GM23338 (cell line): Measurements from ENCODE around the gene MMP27. TPM values are rescaled to one million over a fixed set of nuclear protein-coding genes. Genes with fewer than 3 reads are reported as not detected.

ENCODE experiments used
- ATAC-seq: fragments of 200-7000 bp; cut with Tn5 transposase; 3 replicates; pipeline ENCODE4 v1.9.1; 2020
- DNase-seq: peaks from one replicate; pipeline ENCODE4 v3.0.0-alpha.2; 2015; ENCODE audit warnings: low spot score
- H2AFZ ChIP-seq: fragments of 200-600 bp; sonication (generic); 2 replicates; pipeline ENCODE4 v1.8.0; 2016; ENCODE audit warnings: antibody characterized with exemption, mild to moderate bottlenecking, moderate library complexity
- H3F3A ChIP-seq: fragments of 200-600 bp; sonication (generic); replicated peaks from 2 replicates; pipeline ENCODE4 v1.8.0; 2017; ENCODE audit warnings: antibody characterized with exemption, mixed run types, low read depth
- H3K27ac ChIP-seq: fragments of 200-600 bp; sonication (generic); 2 replicates; pipeline ENCODE4 v1.6.1; 2016; ENCODE audit warnings: low read depth
- H3K27me3 ChIP-seq: fragments of 200-600 bp; sonication (generic); 2 replicates; pipeline ENCODE4 v1.8.0; 2016; ENCODE audit warnings: mild to moderate bottlenecking, mixed run types, moderate library complexity; ENCODE audit not compliant: insufficient read depth
- H3K36me3 ChIP-seq: fragments of 200-600 bp; sonication (generic); 2 replicates; pipeline ENCODE4 v1.8.0; 2016; ENCODE audit warnings: mild to moderate bottlenecking; ENCODE audit not compliant: insufficient read depth
- H3K4me1 ChIP-seq: fragments of 200-600 bp; sonication (generic); 2 replicates; pipeline ENCODE4 v1.8.0; 2016; ENCODE audit warnings: mild to moderate bottlenecking, moderate library complexity; ENCODE audit not compliant: insufficient read depth
- H3K4me2 ChIP-seq: fragments of 200-600 bp; sonication (generic); 2 replicates; pipeline ENCODE4 v1.7.1; 2017; ENCODE audit warnings: mixed run types
- H3K4me3 ChIP-seq: fragments of 200-600 bp; sonication (generic); 2 replicates; pipeline ENCODE4 v1.6.1; 2016; ENCODE audit warnings: mixed run types
- H3K79me2 ChIP-seq: fragments of 200-600 bp; sonication (generic); replicated peaks from 2 replicates; pipeline ENCODE4 v1.8.0; 2017; ENCODE audit warnings: mild to moderate bottlenecking; ENCODE audit not compliant: insufficient read depth
- H3K9me2 ChIP-seq: fragments of 200-600 bp; sonication (generic); 2 replicates; pipeline ENCODE4 v1.8.0; 2017; ENCODE audit not compliant: insufficient read depth
- H4K20me1 ChIP-seq: fragments of 200-600 bp; sonication (generic); replicated peaks from 2 replicates; pipeline ENCODE4 v1.8.0; 2017; ENCODE audit warnings: mild to moderate bottlenecking; ENCODE audit not compliant: insufficient read depth
- H3K27ac Mint-ChIP-seq: 2 replicates; pipeline ENCODE4 v1.8.0; 2020; ENCODE audit warnings: inconsistent platforms, mild to moderate bottlenecking, moderate library complexity, mixed read lengths
- H3K27me3 Mint-ChIP-seq: 3 replicates; pipeline ENCODE4 v1.8.0; 2022; ENCODE audit warnings: low read depth, mild to moderate bottlenecking, moderate library complexity, mixed read lengths, inconsistent platforms; ENCODE audit not compliant: insufficient read depth, poor library complexity
- H3K36me3 Mint-ChIP-seq: 3 replicates; pipeline ENCODE4 v1.8.0; 2021; ENCODE audit warnings: low read depth, mild to moderate bottlenecking, inconsistent platforms, moderate library complexity, mixed read lengths
- H3K4me1 Mint-ChIP-seq: 3 replicates; pipeline ENCODE4 v1.8.0; 2020; ENCODE audit warnings: mild to moderate bottlenecking, inconsistent platforms, mixed read lengths
- H3K4me3 Mint-ChIP-seq: 3 replicates; pipeline ENCODE4 v1.8.0; 2021; ENCODE audit warnings: moderate library complexity, mild to moderate bottlenecking, inconsistent platforms, mixed read lengths
- H3K9me3 Mint-ChIP-seq: 3 replicates; pipeline ENCODE4 v1.8.0; 2020; ENCODE audit warnings: moderate library complexity, mild to moderate bottlenecking, inconsistent platforms, mixed read lengths
- NANOG ChIP-seq: IDR thresholded peaks from 2 replicates; pipeline ENCODE4 v1.6.1; 2016; ENCODE audit warnings: antibody characterized with exemption, borderline replicate concordance
- STAT1 ChIP-seq: IDR thresholded peaks from one replicate; pipeline ENCODE4 v1.6.1; 2016; ENCODE audit warnings: antibody characterized with exemption; ENCODE audit not compliant: unreplicated experiment
- polyA plus RNA-seq: library from polyadenylated mRNA; unstranded; fragments of >200 nt; fragmentation: Nextera tagmentation; extraction: Ambion mirVana; gene quantifications from 2 replicates; pipeline ENCODE4 v1.2.1, GENCODE V29; 2016
- total RNA-seq: library from RNA; depleted of rRNA; stranded (reverse); fragments of >200 nt; shearing (Covaris generic); gene quantifications from 2 replicates; pipeline ENCODE4 v1.2.3, GENCODE V29; 2014
- TF ChIP-seq, protein P1 (sequence below): fragments of 250-450 bp; sonication (Bioruptor Pico); IDR thresholded peaks from 2 replicates; pipeline ENCODE4 v1.5.0; 2020; ENCODE audit warnings: mild to moderate bottlenecking, moderate library complexity
- TF ChIP-seq, protein P2 (sequence below), 2 experiments: fragments of 200-600 bp in 1 of 2; sonication (generic) in 1 of 2; conservative IDR thresholded peaks; 2 replicates each; pipeline versions ENCODE4 v1.5.1 to v1.6.1; 2016 to 2017; ENCODE audit warnings: antibody characterized with exemption in 2 of 2, low read depth in 2 of 2, mild to moderate bottlenecking in 2 of 2, moderate library complexity in 1 of 2

MMP27 gene
- total and polyA plus RNA-seq, 2 experiments from 2014 or later: not detected

DNA sequence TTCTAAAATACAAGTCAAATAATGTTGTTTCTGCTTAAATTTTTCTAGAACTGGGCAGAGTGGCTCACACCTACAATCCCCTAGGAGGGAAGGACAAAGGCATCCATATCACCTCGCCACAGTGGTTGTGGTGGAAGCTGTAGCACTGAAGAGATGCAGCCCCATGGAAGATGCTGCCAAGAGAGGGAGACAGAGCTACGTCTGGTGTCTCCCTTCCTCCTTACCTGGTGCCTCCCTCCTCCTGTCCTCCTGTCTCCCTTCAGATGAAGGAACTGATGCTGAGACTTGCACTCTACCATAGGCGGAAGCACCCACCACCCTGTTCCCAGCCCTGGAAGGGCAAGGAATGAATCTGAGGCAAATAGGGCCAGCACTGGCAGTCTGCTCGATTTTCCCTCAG, 22.3 kb downstream of the MMP27 start:
- Histone ChIP-seq H3K79me2 (no peaks in the 10 kb centered on the region), H3K27ac (no peak overlapping the region), H3K4me3 (no peak overlapping the region), H3F3A (no peaks in the 10 kb centered on the region), H3K27me3 (no peaks in the 10 kb centered on the region), H4K20me1 (no peaks in the 10 kb centered on the region), H3K4me1 (peaks cover 13% of the 10 kb centered on the region; the same call in 1 of the 2 replicates), H2AFZ (no peak overlapping the region), H3K9me2 (no peaks in the 10 kb centered on the region), H3K36me3 (no peaks in the 10 kb centered on the region), H3K4me2 (no peak overlapping the region)
- Mint-ChIP-seq H3K9me3 (peaks cover 8% of the 10 kb centered on the region), H3K4me3 (no peak overlapping the region), H3K4me1 (peaks cover 31% of the 10 kb centered on the region), H3K27me3 (no peaks in the 10 kb centered on the region), H3K36me3 (peaks cover 6% of the 10 kb centered on the region; the same call in 1 of the 3 replicates), H3K27ac (no peak overlapping the region)
- TF ChIP-seq, protein P1, sequence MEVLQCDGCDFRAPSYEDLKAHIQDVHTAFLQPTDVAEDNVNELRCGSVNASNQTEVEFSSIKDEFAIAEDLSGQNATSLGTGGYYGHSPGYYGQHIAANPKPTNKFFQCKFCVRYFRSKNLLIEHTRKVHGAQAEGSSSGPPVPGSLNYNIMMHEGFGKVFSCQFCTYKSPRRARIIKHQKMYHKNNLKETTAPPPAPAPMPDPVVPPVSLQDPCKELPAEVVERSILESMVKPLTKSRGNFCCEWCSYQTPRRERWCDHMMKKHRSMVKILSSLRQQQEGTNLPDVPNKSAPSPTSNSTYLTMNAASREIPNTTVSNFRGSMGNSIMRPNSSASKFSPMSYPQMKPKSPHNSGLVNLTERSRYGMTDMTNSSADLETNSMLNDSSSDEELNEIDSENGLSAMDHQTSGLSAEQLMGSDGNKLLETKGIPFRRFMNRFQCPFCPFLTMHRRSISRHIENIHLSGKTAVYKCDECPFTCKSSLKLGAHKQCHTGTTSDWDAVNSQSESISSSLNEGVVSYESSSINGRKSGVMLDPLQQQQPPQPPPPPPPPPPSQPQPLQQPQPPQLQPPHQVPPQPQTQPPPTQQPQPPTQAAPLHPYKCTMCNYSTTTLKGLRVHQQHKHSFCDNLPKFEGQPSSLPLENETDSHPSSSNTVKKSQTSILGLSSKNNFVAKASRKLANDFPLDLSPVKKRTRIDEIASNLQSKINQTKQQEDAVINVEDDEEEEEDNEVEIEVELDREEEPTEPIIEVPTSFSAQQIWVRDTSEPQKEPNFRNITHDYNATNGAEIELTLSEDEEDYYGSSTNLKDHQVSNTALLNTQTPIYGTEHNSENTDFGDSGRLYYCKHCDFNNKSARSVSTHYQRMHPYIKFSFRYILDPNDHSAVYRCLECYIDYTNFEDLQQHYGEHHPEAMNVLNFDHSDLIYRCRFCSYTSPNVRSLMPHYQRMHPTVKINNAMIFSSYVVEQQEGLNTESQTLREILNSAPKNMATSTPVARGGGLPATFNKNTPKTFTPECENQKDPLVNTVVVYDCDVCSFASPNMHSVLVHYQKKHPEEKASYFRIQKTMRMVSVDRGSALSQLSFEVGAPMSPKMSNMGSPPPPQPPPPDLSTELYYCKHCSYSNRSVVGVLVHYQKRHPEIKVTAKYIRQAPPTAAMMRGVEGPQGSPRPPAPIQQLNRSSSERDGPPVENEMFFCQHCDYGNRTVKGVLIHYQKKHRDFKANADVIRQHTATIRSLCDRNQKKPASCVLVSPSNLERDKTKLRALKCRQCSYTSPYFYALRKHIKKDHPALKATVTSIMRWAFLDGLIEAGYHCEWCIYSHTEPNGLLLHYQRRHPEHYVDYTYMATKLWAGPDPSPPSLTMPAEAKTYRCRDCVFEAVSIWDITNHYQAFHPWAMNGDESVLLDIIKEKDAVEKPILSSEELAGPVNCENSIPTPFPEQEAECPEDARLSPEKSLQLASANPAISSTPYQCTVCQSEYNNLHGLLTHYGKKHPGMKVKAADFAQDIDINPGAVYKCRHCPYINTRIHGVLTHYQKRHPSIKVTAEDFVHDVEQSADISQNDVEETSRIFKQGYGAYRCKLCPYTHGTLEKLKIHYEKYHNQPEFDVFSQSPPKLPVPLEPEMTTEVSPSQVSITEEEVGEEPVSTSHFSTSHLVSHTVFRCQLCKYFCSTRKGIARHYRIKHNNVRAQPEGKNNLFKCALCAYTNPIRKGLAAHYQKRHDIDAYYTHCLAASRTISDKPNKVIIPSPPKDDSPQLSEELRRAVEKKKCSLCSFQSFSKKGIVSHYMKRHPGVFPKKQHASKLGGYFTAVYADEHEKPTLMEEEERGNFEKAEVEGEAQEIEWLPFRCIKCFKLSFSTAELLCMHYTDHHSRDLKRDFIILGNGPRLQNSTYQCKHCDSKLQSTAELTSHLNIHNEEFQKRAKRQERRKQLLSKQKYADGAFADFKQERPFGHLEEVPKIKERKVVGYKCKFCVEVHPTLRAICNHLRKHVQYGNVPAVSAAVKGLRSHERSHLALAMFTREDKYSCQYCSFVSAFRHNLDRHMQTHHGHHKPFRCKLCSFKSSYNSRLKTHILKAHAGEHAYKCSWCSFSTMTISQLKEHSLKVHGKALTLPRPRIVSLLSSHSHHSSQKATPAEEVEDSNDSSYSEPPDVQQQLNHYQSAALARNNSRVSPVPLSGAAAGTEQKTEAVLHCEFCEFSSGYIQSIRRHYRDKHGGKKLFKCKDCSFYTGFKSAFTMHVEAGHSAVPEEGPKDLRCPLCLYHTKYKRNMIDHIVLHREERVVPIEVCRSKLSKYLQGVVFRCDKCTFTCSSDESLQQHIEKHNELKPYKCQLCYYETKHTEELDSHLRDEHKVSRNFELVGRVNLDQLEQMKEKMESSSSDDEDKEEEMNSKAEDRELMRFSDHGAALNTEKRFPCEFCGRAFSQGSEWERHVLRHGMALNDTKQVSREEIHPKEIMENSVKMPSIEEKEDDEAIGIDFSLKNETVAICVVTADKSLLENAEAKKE (CRISPR knock-in tag): peak; percentile 61; the same call in 1 of the 2 replicates
- TF ChIP-seq, protein P2, sequence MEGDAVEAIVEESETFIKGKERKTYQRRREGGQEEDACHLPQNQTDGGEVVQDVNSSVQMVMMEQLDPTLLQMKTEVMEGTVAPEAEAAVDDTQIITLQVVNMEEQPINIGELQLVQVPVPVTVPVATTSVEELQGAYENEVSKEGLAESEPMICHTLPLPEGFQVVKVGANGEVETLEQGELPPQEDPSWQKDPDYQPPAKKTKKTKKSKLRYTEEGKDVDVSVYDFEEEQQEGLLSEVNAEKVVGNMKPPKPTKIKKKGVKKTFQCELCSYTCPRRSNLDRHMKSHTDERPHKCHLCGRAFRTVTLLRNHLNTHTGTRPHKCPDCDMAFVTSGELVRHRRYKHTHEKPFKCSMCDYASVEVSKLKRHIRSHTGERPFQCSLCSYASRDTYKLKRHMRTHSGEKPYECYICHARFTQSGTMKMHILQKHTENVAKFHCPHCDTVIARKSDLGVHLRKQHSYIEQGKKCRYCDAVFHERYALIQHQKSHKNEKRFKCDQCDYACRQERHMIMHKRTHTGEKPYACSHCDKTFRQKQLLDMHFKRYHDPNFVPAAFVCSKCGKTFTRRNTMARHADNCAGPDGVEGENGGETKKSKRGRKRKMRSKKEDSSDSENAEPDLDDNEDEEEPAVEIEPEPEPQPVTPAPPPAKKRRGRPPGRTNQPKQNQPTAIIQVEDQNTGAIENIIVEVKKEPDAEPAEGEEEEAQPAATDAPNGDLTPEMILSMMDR (conservative IDR thresholded peaks at IDR 0.05; ENCODE audit: low read depth in 2 of 2): peak; percentile 24 to 68; a peak in 2 of 4 replicates
- TF ChIP-seq STAT1: no peak
- no peak for TF ChIP-seq NANOG
- peak; percentile 64 for ATAC-seq
- DNase-seq: peak; percentile 34
